HepG2 (cell line): ENCODE measurements around the gene LAMA5. TPM values are rescaled to one million over a fixed set of nuclear protein-coding genes. Genes with fewer than 3 reads are reported as not detected.
A peak's percentile ranks its signal among the peaks of the same experiment; 100 is the strongest.

Experiments
- ATAC-seq: fragments of 200-7000 bp; cut with Tn5 transposase; 3 replicates; pipeline ENCODE4 v1.9.1; 2020; ENCODE audit warnings: mild to moderate bottlenecking, moderate library complexity
- BruUV-seq: library from RNA; stranded (reverse); fragments of 400-500 nt; replicated peaks from 2 replicates; lab custom pipeline; 2021; lab: Mats Ljungman, UMichigan
- CTCF ChIA-PET: fragments of 300-600 bp; formaldehyde crosslinking; extraction: SDS; loops from one replicate; lab custom pipeline; 2021; ENCODE audit warnings: low total read pairs, inconsistent platforms, low intra/inter-chr PET ratio; lab: Yijun Ruan, JAX
- POLR2A ChIA-PET: fragments of 350-600 bp; sonication (Branson Sonifier 250); formaldehyde crosslinking; loops from one replicate; lab custom pipeline; 2020; ENCODE audit warnings: antibody characterized with exemption, inconsistent platforms; lab: Yijun Ruan, JAX
- DNase-seq: peaks from one replicate; pipeline ENCODE4 v3.0.0-alpha.2; 2015; ENCODE audit warnings: low spot score
- FAIRE-seq: peaks from 3 replicates; lab custom pipeline; 2011; peaks lifted over from hg19 to GRCh38; lab: Jason Lieb, UNC
- H2AFZ ChIP-seq: one replicate; pipeline ENCODE4 v1.6.1; 2011; ENCODE audit warnings: low read length, inconsistent platforms
- H3K27ac ChIP-seq: fragments of 300-600 bp; 3 replicates; pipeline ENCODE4 v1.8.0; 2011; ENCODE audit warnings: mixed run types, mild to moderate bottlenecking, mixed read lengths, low read length, inconsistent platforms; ENCODE audit not compliant: insufficient read depth; ENCODE audit errors: extremely low read length
- H3K27me3 ChIP-seq, 2 experiments: fragments of 200-600 bp in 1 of 2; 2 replicates in 1 of 2; 3 replicates in 1 of 2; pipeline versions ENCODE4 v1.6.0 to v1.8.0; 2011; ENCODE audit warnings: low read length in 2 of 2, mild to moderate bottlenecking in 2 of 2, moderate library complexity in 2 of 2, inconsistent platforms in 1 of 2; ENCODE audit not compliant: insufficient read depth in 2 of 2, control insufficient read depth in 1 of 2
- H3K36me3 ChIP-seq, 2 experiments: fragments of 200-600 bp in 1 of 2; replicated peaks in 1 of 2; 2 replicates in 1 of 2; 3 replicates in 1 of 2; pipeline versions ENCODE4 v1.5.1 to v1.8.0; 2011; ENCODE audit warnings: low read length in 2 of 2, inconsistent platforms in 1 of 2; ENCODE audit not compliant: insufficient read depth in 2 of 2, control insufficient read depth in 1 of 2
- H3K4me1 ChIP-seq: 2 replicates; pipeline ENCODE4 v1.5.1; 2012; ENCODE audit warnings: low read length, inconsistent platforms; ENCODE audit not compliant: insufficient read depth
- H3K4me2 ChIP-seq: 2 replicates; pipeline ENCODE4 v1.6.0; 2011; ENCODE audit warnings: low read depth, low read length, inconsistent platforms
- H3K4me3 ChIP-seq, 3 experiments: fragments of 200-600 bp in 1 of 3; sonication (generic), shearing (Covaris generic) in 1 of 3; replicated peaks in 1 of 3; 2 replicates each; pipeline ENCODE4 v1.5.1; 2011 to 2016; ENCODE audit warnings: low read length in 3 of 3, inconsistent platforms in 2 of 3, low read depth in 2 of 3, mild to moderate bottlenecking in 2 of 3, control low read depth in 1 of 3, mixed read lengths in 1 of 3; ENCODE audit not compliant: insufficient read depth in 1 of 3
- H3K79me2 ChIP-seq: one replicate; pipeline ENCODE4 v1.6.1; 2011; ENCODE audit warnings: low read length, inconsistent platforms; ENCODE audit not compliant: insufficient read depth
- H3K9ac ChIP-seq: 2 replicates; pipeline ENCODE4 v1.6.0; 2011; ENCODE audit warnings: mild to moderate bottlenecking, low read depth, low read length, inconsistent platforms; ENCODE audit not compliant: insufficient read depth
- H3K9me3 ChIP-seq: 2 replicates; pipeline ENCODE4 v1.5.1; 2012; ENCODE audit warnings: mild to moderate bottlenecking, low read length
- H4K20me1 ChIP-seq: 2 replicates; pipeline ENCODE4 v1.6.0; 2011; ENCODE audit warnings: inconsistent platforms, mild to moderate bottlenecking, low read length, moderate library complexity; ENCODE audit not compliant: insufficient read depth
- GTF2F1 ChIP-seq: fragments of 150-350 bp; IDR thresholded peaks from 2 replicates; pipeline ENCODE4 v1.6.1; 2014; ENCODE audit warnings: low read length
- IRF2 ChIP-seq: IDR thresholded peaks from 2 replicates; pipeline ENCODE4 v1.6.1; 2018; ENCODE audit warnings: missing genetic modification reagents, missing compliant biosample characterization
- POLR2A ChIP-seq, 2 experiments: IDR thresholded peaks; 2 replicates each; pipeline ENCODE4 v1.6.1; 2011; ENCODE audit warnings: low read depth in 2 of 2, low read length in 2 of 2, mild to moderate bottlenecking in 1 of 2, moderate library complexity in 1 of 2; ENCODE audit not compliant: insufficient read depth in 1 of 2
- SP2 ChIP-seq: sonication (generic); formaldehyde crosslinking; IDR thresholded peaks from 2 replicates; pipeline ENCODE4 v1.5.1; 2020; ENCODE audit warnings: mild to moderate bottlenecking, missing genetic modification reagents
- ZNF24 ChIP-seq: fragments of 450-650 bp; IDR thresholded peaks from 2 replicates; pipeline ENCODE4 v1.6.1; 2017; ENCODE audit warnings: antibody characterized with exemption, mild to moderate bottlenecking
- ZNF558 ChIP-seq: sonication (generic); formaldehyde crosslinking; IDR thresholded peaks from 2 replicates; pipeline ENCODE4 v1.9.0; 2022; ENCODE audit warnings: mild to moderate bottlenecking, missing genetic modification reagents, borderline replicate concordance
- WGBS: methylation state at CpG from one replicate; pipeline ENCODE4 v1.1.6; 2017; ENCODE audit warnings: low lambda C conversion rate; 5-methylcytosine and 5-hydroxymethylcytosine counted together
- in situ Hi-C: cut with HindIII; loops from 2 replicates; pipeline ENCODE4 v1.10.0; 2017; ENCODE audit warnings: low pct_unique_long_range_greater_than_20kb; ENCODE audit not compliant: extremely low pct_ligation_motif_present
- intact Hi-C: fragments of 100-400 bp; cut with micrococcal nuclease; formaldehyde crosslinking; loops from one replicate; pipeline ENCODE4 v1.10.0; 2022; ENCODE audit not compliant: unreplicated experiment
- polyA plus RNA-seq, 8 experiments: library from polyadenylated mRNA; depleted of rRNA in 3 of 8; stranded (reverse) in 7 of 8; unstranded in 1 of 8; fragments of >200 nt; fragmentation: Illumina TruSeq in 4 of 8; extraction: Trizol in 4 of 8; gene quantifications; 2 replicates each; pipeline versions ENCODE4 v1.2.1 to v1.2.3, GENCODE V29; 2011 to 2016; ENCODE audit warnings: low read depth in 4 of 8, missing spikeins in 1 of 8, mixed read lengths in 1 of 8; ENCODE audit not compliant: insufficient read depth in 1 of 8
- total RNA-seq, 5 experiments: library from RNA; depleted of rRNA; stranded (reverse); fragments of >200 nt; fragmentation: Illumina TruSeq; extraction: Trizol; gene quantifications; 2 replicates each; pipeline ENCODE4 v1.2.3, GENCODE V29; 2016; ENCODE audit warnings: low read depth in 1 of 5
- TF ChIP-seq, protein P1 (sequence below): sonication (generic); formaldehyde crosslinking; IDR thresholded peaks from 2 replicates; pipeline ENCODE4 v1.5.1; 2020; ENCODE audit warnings: mild to moderate bottlenecking, missing genetic modification reagents
- TF ChIP-seq, protein P2 (sequence below): sonication (generic); formaldehyde crosslinking; IDR thresholded peaks from 2 replicates; pipeline ENCODE4 v1.8.0; 2022; ENCODE audit warnings: missing genetic modification reagents, mild to moderate bottlenecking, moderate library complexity, borderline replicate concordance
- TF ChIP-seq, protein P3 (sequence below): sonication (generic); formaldehyde crosslinking; conservative IDR thresholded peaks from 2 replicates; pipeline ENCODE4 v1.8.0; 2022; ENCODE audit warnings: mild to moderate bottlenecking, moderate library complexity, missing genetic modification reagents
- TF ChIP-seq, protein P4 (sequence below): sonication (generic); formaldehyde crosslinking; IDR thresholded peaks from 2 replicates; pipeline ENCODE4 v1.9.0; 2021; ENCODE audit warnings: missing genetic modification reagents, borderline replicate concordance
- TF ChIP-seq, protein P5 (sequence below): sonication (generic); formaldehyde crosslinking; IDR thresholded peaks from 2 replicates; pipeline ENCODE4 v1.4.0; 2020; ENCODE audit warnings: missing genetic modification reagents
- TF ChIP-seq, protein P6 (sequence below): sonication (generic); formaldehyde crosslinking; IDR thresholded peaks from 2 replicates; pipeline ENCODE4 v1.8.1; 2023; ENCODE audit warnings: mild to moderate bottlenecking, missing genetic modification reagents, borderline replicate concordance

LAMA5 gene
- total and polyA plus RNA-seq, 2 of the 13 experiments (the other 11 are each of a cell fraction or from before 2014, with no cell fraction given) = 21.0 to 44.7 TPM

DNA sequence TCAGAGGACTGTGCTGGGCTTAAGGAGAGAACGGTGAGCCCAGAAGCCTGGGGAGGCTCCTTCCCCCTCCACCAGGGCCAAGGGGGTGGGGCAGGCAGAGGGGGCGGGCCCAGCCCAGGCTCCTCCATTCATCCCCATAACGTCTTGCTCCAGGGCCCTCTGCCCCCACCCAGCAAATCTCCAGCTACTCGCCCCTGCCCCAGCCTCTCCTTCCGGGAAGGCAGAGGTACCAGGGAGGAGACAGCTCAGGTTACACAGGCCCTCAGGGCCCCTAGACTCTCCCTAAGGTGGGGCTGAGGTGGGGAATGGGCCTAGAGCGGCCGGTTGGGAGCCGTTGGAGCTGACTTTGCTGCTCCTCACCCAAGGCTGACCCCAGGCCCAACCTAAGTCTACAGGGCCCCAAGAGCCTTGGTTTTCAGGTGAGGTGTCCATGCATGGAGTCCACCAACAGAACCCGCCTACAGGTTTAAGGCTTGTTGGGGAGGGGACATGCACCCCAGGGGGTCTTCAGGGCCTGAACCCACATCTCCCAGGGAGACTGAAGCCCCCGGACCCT, 1.2 kb downstream of the LAMA5 start:
- peaks cover 82% of the 10 kb centered on the region for H3K4me1 ChIP-seq
- in situ Hi-C loops = loop anchor here (5.0 kb wide), 1 partner anchor 64 kb away; the partner anchor contains the start of gene ADRM1
- intact Hi-C loops = loop anchor here (10.0 kb wide), 1 partner anchor 1599 kb away; the partner anchor contains the start of gene ZNF512B
- ChIA-PET CTCF (interaction anchor here (2.0 kb wide), 1 partner anchor 10 kb away, joined by 8 read pairs; no protein-coding TSS in a partner anchor), POLR2A (interaction anchor here (1.4 to 10.1 kb wide), 7 partner anchors 9 to 60 kb away, joined by 7 to 187 read pairs (median 73); partner anchors contain the start of genes ADRM1 and RPS21)
- H3K27me3 ChIP-seq = no peaks in the 10 kb centered on the region
- no peak for DNase-seq
- no peak overlapping the region for H2AFZ ChIP-seq
- H3K79me2 ChIP-seq = peaks cover 37% of the 10 kb centered on the region
- 14% methylated on average over 8 of the region's 10 CpGs for WGBS
- peak overlapping the region; percentile 90 for H3K9ac ChIP-seq
- no peaks in the 10 kb centered on the region for H3K9me3 ChIP-seq
- H3K27ac ChIP-seq = peak overlapping the region; percentile 79
- ATAC-seq = no peak
- no TSS peak for BruUV-seq
- peak overlapping the region; percentile 76 to 95 (median 91) for H3K4me3 ChIP-seq
- peak; percentile 18 for FAIRE-seq
- peaks cover 28% of the 10 kb centered on the region for H4K20me1 ChIP-seq
- H3K36me3 ChIP-seq = peaks cover 7 to 16% of the 10 kb centered on the region in 2 experiments; a peak in 3 of 5 replicates
- H3K4me2 ChIP-seq = peak overlapping the region; percentile 99
- TF ChIP-seq, protein P1, sequence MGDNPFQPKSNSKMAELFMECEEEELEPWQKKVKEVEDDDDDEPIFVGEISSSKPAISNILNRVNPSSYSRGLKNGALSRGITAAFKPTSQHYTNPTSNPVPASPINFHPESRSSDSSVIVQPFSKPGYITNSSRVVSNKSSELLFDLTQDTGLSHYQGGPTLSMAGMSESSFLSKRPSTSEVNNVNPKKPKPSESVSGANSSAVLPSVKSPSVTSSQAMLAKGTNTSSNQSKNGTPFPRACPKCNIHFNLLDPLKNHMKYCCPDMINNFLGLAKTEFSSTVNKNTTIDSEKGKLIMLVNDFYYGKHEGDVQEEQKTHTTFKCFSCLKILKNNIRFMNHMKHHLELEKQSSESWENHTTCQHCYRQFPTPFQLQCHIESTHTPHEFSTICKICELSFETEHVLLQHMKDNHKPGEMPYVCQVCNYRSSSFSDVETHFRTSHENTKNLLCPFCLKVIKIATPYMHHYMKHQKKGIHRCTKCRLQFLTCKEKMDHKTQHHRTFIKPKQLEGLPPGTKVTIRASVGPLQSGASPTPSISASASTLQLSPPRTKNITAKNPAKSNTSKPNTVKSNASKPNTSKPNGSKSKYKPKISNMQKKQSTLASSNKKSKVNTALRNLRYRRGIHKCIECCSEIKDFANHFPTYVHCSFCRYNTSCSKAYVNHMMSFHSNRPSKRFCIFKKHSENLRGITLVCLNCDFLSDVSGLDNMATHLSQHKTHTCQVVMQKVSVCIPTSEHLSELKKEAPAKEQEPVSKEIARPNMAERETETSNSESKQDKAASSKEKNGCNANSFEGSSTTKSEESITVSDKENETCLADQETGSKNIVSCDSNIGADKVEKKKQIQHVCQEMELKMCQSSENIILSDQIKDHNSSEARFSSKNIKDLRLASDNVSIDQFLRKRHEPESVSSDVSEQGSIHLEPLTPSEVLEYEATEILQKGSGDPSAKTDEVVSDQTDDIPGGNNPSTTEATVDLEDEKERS (CRISPR knock-in tag) = no peak
- TF ChIP-seq, protein P2, sequence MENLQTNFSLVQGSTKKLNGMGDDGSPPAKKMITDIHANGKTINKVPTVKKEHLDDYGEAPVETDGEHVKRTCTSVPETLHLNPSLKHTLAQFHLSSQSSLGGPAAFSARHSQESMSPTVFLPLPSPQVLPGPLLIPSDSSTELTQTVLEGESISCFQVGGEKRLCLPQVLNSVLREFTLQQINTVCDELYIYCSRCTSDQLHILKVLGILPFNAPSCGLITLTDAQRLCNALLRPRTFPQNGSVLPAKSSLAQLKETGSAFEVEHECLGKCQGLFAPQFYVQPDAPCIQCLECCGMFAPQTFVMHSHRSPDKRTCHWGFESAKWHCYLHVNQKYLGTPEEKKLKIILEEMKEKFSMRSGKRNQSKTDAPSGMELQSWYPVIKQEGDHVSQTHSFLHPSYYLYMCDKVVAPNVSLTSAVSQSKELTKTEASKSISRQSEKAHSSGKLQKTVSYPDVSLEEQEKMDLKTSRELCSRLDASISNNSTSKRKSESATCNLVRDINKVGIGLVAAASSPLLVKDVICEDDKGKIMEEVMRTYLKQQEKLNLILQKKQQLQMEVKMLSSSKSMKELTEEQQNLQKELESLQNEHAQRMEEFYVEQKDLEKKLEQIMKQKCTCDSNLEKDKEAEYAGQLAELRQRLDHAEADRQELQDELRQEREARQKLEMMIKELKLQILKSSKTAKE (CRISPR knock-in tag) = no peak
- TF ChIP-seq IRF2 (CRISPR knock-in tag) (0 out of 2 replicates have a peak, but pooled peaks have one; percentile 6), SP2 (CRISPR knock-in tag) (no peak), ZNF24 (no peak), ZNF558 (no peak), GTF2F1 (no peak), POLR2A (IDR thresholded peaks at IDR 0.05; ENCODE audit: insufficient read depth in 1 of 2, low read depth in 2 of 2, low read length in 2 of 2) (no peak)
- TF ChIP-seq, protein P3, sequence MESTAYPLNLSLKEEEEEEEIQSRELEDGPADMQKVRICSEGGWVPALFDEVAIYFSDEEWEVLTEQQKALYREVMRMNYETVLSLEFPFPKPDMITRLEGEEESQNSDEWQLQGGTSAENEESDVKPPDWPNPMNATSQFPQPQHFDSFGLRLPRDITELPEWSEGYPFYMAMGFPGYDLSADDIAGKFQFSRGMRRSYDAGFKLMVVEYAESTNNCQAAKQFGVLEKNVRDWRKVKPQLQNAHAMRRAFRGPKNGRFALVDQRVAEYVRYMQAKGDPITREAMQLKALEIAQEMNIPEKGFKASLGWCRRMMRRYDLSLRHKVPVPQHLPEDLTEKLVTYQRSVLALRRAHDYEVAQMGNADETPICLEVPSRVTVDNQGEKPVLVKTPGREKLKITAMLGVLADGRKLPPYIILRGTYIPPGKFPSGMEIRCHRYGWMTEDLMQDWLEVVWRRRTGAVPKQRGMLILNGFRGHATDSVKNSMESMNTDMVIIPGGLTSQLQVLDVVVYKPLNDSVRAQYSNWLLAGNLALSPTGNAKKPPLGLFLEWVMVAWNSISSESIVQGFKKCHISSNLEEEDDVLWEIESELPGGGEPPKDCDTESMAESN (CRISPR knock-in tag) = 0 out of 2 replicates have a peak, but pooled peaks have one; percentile 5
- TF ChIP-seq, protein P4, sequence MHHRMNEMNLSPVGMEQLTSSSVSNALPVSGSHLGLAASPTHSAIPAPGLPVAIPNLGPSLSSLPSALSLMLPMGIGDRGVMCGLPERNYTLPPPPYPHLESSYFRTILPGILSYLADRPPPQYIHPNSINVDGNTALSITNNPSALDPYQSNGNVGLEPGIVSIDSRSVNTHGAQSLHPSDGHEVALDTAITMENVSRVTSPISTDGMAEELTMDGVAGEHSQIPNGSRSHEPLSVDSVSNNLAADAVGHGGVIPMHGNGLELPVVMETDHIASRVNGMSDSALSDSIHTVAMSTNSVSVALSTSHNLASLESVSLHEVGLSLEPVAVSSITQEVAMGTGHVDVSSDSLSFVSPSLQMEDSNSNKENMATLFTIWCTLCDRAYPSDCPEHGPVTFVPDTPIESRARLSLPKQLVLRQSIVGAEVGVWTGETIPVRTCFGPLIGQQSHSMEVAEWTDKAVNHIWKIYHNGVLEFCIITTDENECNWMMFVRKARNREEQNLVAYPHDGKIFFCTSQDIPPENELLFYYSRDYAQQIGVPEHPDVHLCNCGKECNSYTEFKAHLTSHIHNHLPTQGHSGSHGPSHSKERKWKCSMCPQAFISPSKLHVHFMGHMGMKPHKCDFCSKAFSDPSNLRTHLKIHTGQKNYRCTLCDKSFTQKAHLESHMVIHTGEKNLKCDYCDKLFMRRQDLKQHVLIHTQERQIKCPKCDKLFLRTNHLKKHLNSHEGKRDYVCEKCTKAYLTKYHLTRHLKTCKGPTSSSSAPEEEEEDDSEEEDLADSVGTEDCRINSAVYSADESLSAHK = no peak
- TF ChIP-seq, protein P5, sequence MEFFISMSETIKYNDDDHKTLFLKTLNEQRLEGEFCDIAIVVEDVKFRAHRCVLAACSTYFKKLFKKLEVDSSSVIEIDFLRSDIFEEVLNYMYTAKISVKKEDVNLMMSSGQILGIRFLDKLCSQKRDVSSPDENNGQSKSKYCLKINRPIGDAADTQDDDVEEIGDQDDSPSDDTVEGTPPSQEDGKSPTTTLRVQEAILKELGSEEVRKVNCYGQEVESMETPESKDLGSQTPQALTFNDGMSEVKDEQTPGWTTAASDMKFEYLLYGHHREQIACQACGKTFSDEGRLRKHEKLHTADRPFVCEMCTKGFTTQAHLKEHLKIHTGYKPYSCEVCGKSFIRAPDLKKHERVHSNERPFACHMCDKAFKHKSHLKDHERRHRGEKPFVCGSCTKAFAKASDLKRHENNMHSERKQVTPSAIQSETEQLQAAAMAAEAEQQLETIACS (CRISPR knock-in tag) = no peak
- TF ChIP-seq, protein P6, sequence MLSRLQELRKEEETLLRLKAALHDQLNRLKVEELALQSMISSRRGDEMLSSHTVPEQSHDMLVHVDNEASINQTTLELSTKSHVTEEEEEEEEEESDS (CRISPR knock-in tag) = no peak
